Heart left ventricle (tissue), 13 donors: ENCODE results near the gene MPP7.

ENCODE experiments used
- POLR2A ChIP-seq, 2 donors: fragments of 450-650 bp; IDR thresholded peaks; one replicate each; pipeline ENCODE4 v1.6.1; 2017; ENCODE audit warnings: antibody characterized with exemption in 2 of 2, mild to moderate bottlenecking in 2 of 2, moderate library complexity in 2 of 2
- TF ChIP-seq, protein P1 (sequence below), 12 donors: fragments of 200-600 bp; sonication (generic) in 4 of 12; IDR thresholded peaks; one replicate each; pipeline versions ENCODE4 v1.5.0 to v1.8.0; 2018 to 2022; ENCODE audit warnings: antibody characterized with exemption in 12 of 12, mild to moderate bottlenecking in 5 of 12
- donor health status: ischemic (EF 13 %, LVEDD 7.1; RV severe dilation, severe dysfunction).
- donor health status: DM: no; HTN: yes; CAD: no.
- donor health status: DM: no; HTN: no; CAD: no.
- donor health status: ischemic (EF 25% LVEDD 6.9; RV normal size, moderate dysfunction).
- donor health status: ischemic (EF 25% LVEDD 5.7; RV mildly dilated, moderate dysfunction).
- donor health status: ischemic (EF 35%, LVEDD 5.7; RV mildly dilated, moderate dysfunction).
- donor health status: nonischemic (EF 11% LVEDD 7.7; RV severe dilation, severe dysfunction).
- donor health status: DM: yes; HTN: yes; CAD: no.
- donor health status: PGD.
- donor health status: ischemic (EF 29% LVEDD 5.4; RV normal size, mild dysfunction).
- donor health status: nonischemic (EF 23%, LVEDD 6.1; RV moderate dilation, normal function).

DNA sequence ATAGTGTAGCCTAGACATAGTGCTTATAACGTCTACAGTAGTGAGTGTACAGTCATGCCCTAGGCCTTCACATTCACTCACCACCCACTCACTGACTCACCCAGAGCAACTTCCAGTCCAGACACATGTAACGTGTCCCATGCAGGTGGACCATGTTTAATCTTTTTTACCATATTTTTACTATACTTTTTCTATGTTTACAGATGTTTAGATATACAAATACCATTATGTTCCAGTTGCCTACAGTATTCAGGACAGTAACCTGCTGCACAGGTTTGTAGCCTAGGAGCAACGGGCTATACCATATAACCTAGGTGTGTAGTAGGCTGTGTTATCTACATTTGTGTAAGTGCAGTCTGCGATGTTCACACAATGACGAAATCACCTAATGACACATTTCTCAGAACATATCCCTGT lies 11.0 kb downstream of the MPP7 start:
- TF ChIP-seq, protein P1, sequence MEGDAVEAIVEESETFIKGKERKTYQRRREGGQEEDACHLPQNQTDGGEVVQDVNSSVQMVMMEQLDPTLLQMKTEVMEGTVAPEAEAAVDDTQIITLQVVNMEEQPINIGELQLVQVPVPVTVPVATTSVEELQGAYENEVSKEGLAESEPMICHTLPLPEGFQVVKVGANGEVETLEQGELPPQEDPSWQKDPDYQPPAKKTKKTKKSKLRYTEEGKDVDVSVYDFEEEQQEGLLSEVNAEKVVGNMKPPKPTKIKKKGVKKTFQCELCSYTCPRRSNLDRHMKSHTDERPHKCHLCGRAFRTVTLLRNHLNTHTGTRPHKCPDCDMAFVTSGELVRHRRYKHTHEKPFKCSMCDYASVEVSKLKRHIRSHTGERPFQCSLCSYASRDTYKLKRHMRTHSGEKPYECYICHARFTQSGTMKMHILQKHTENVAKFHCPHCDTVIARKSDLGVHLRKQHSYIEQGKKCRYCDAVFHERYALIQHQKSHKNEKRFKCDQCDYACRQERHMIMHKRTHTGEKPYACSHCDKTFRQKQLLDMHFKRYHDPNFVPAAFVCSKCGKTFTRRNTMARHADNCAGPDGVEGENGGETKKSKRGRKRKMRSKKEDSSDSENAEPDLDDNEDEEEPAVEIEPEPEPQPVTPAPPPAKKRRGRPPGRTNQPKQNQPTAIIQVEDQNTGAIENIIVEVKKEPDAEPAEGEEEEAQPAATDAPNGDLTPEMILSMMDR (IDR thresholded peaks at IDR 0.05) = no peak
- TF ChIP-seq POLR2A (IDR thresholded peaks at IDR 0.05) = no peak
